GM12892 (cell line): ENCODE measurements around the gene OVOL3.

Experiments used
- POLR2A ChIP-seq: IDR thresholded peaks from 2 replicates; pipeline ENCODE4 v1.6.1; 2011; ENCODE audit warnings: low read depth, low read length, control low read depth
- POLR2AphosphoS5 ChIP-seq: IDR thresholded peaks from 2 replicates; pipeline ENCODE4 v1.6.1; 2011; ENCODE audit warnings: low read depth, low read length, control low read depth
- TAF1 ChIP-seq: IDR thresholded peaks from 2 replicates; pipeline ENCODE4 v1.6.1; 2011; ENCODE audit warnings: low read depth, mild to moderate bottlenecking, control low read depth, low read length, borderline replicate concordance

GRCh38 chr19:36152352-36153091 lies 41.6 kb downstream of the OVOL3 start, which contains the start of gene COX7A1:
- TF ChIP-seq POLR2A = no peak
- no peak for TF ChIP-seq TAF1
- no peak for TF ChIP-seq POLR2AphosphoS5
